T47D (cell line): Measurements from ENCODE around the gene ALDH3B2.

ENCODE experiments used
- DNase-seq, 2 experiments: peaks; one replicate each; pipeline versions ENCODE4 v3.0.0 to v3.0.0-alpha.2; 2011 to 2012; ENCODE audit warnings: low read depth in 1 of 2, low spot score in 1 of 2
- JUND ChIP-seq: IDR thresholded peaks from 2 replicates; pipeline ENCODE4 v1.6.1; 2012; ENCODE audit warnings: low read depth
- in situ Hi-C: cut with HindIII; loops from 2 replicates; pipeline ENCODE4 v1.10.0; 2016; ENCODE audit warnings: low sequenced_read_pairs, low pct_unique_long_range_greater_than_20kb

ALDH3B2 gene

GRCh38 chr11:67612751-67613150, 61.7 kb downstream of the ALDH3B2 start:
- in situ Hi-C loops: no loop called here
- no peak for DNase-seq

More at GRCh38 chr11:67612751-67613150, 61.7 kb downstream of the ALDH3B2 start:
- no peak for TF ChIP-seq JUND
